GM21367 (cell line): ENCODE data around the gene EGFL7.

Experiments used
- ATAC-seq: cut with Tn5 transposase; IDR thresholded peaks from one replicate; pipeline ENCODE4 v1.9.1; 2021; ENCODE audit not compliant: unreplicated experiment

EGFL7 gene

DNA sequence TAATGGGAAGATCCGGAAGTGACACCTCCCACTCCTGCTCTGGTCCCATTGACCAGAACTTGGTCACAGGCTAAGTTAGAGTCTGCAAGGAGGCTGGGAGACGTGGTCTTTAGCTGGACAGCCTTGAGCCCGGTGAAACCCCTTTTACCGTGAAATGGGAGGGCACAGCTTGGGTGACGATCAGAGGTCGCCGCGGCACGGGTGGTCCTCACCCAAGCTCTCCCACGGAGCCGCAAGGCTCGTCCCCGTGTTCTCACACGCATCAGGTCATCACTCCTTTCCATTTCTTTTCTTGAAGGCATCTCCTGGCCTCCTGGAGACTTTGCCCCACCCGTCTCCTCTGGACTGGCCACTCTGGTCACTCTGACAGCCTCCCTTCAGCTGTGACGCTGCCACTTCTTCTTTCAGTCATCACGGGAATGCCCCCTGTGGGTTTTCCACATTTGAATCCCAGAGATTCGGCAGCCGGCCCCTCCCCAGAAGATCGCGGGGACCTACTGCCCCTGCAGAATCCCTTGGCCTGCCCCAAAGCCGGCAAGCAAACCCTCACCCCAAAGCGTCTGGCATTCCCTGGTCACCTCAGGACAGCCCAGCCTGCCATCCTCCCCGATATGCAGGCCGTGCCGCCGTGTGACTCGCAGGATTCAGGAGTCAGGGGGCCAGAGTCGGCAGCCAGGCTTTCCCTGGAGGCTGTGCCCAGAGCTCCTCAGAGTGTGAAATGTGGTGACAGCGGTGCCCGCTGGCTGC lies 18.9 kb upstream of the EGFL7 start:
- no peak for ATAC-seq

- ATAC-seq = no peak
Observed at GRCh38 chr9:136644343-136644592, 18.4 kb upstream of the EGFL7 start.

- no peak for ATAC-seq
Observed at GRCh38 chr9:136644593-136645351, 17.9 kb upstream of the EGFL7 start.

DNA sequence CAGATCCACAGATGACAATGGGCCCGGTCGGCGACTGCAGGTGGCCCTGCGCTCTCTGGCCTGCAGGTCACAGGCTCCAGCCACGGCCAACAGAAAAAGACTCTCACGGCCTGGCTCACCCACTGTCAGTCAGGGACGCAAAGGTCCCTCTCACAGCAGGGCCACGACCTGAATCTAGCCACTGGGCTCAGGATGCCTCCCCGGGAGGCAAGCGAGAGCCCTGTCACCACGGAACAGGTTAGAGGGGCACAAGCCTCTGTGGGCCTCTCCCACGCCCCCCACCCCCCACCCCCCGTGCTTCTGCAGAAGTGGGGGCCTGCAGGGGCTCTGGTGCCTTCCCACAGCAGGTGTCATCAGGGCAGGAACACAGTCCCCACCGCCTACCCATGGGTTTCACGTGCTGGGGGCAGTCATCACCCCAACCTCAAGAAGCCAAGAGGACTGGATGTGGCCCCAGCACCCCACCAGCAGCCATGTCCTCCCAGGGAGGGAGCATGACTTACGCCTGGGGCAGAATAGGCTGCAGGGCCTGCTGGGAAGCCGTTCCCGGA lies 17.3 kb upstream of the EGFL7 start:
- no peak for ATAC-seq

- no peak for ATAC-seq
Observed at GRCh38 chr9:136645903-136646754, 16.6 kb upstream of the EGFL7 start.

DNA sequence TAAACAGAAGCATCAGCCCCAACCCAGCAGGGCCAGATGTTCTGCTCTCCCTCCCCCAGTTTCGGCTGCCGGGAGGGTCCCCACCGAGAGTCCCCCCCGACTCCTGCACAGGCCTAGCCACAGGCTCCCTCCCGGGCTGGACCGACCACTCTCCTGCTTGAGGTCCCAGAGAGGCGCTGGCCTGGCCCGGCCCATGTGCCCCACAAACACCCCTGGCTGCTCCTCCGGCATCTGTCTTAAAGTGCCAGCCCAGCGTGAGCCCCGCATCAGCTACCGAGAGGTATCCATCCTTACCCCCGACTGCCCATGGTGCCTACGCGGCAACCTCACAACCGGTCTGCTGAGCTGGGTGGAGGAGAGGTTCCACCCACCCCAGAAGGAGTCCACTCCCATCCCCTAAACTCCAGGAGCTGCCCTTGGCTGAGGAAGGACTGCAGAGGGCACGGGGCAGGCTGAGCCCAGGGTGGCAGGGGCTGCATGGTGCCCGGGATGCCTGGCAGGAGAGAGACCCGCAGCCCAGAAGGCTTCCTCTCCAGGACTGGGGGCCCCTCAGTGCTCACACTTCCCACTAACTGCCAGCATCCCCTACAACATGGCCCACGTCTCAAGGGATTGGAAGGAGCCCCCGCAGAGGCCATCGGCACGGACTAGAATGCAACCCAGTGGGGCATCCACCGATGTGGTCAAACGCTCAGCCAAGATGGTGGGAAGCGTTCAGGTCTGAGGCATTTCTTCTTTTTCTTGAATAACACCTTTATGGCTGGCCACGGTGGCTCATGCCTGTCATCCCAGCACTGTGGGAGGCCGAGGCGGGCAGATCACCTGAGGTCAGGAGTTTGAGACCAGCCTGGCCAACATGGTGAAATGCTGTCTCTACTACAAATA lies 15.6 kb upstream of the EGFL7 start:
- ATAC-seq = no peak

DNA sequence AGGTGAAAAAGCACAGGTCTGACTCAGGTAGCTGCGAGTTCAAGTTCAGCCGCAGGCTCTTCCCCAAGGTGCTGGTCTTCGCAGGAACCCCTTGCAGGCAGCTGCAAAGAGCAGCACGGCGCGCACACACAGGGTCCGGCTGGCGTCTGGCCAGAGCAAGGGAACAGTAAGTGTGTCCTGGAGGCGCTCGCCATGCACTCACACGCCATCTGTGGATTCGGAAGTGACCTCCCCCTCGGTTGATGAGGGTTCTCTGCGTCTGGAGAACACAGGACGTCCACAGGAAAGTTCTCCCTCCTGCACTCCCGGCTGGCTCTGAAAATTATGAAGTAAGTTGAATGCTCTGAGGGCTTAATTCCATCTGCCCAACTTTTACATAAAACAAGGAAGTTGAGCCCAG lies 14.0 kb upstream of the EGFL7 start:
- ATAC-seq = no peak

DNA sequence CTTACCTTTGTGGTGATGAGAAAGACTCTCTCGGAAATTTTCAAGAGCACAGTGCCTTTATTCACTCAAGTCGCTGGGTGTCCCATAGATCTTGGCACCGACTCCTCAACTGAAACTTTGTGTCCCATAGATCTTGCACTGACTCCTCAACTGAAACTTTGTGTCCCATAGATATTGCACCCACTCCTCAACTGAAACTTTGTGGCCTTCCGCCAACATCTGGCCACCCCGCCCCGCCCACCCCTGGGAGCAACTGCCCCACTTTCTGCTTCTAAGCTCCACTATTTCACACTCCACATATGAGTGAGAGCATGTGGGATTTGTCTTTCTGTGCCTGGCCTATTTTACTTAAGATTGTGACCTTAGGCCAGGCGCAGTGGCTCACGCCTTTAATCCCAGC lies 12.7 kb upstream of the EGFL7 start:
- ATAC-seq = no peak

DNA sequence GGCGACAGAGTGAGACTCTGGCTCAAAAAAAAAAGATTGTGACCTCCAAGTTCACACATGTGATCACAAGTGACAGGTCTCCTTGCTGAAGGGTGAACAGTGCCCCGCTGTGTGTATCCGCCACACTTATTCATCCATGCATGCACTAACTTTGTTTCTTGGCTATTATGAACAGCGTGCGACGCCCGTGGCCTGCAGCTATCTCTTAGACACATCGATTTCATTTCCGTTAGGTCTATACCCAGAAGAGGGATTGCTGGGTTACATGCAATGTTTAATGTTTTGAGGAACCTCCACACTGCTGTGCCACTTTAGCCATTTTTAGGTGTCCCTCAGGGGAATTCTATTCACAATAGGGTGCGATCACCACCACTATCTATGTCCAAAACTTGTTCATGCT lies 12.1 kb upstream of the EGFL7 start:
- no peak for ATAC-seq

GRCh38 chr9:136651860-136652259 lies 10.9 kb upstream of the EGFL7 start:
- no peak for ATAC-seq

DNA sequence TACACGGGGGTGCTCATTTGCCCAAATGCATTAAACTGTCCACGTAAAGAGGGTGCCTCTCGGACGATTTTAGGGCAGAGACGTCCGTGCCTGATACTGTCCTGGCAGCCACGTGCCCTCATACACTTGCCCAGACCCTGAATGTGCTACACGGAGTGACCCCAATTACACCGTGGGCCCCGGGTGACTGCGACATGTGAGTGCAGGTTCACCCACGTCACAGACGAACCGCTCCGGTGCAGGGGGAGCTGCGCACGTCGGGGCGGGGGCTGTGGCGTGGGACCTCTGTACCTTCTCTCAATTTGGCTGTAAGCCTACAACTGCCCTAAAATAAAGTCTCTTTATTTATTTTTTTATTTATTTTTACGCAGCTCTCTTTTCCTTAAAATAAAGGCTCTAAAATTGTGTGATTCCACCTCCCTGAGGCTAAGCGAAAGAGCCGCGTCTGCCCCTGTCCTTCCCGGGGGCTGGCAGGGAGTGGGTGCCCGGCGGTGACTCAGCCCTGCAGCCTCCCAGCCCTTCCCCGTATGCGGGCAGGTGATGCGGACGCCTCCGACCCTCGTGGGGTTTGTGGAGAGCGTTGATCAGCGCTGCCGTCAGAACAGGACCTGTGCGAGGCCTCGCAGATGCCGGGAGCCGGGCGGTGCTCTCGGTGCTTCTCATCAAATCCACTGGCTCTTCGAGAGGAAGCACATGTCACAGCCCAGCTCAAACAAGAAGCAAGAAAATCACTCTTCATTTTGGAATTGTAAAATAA lies 9.2 kb upstream of the EGFL7 start:
- no peak for ATAC-seq

DNA sequence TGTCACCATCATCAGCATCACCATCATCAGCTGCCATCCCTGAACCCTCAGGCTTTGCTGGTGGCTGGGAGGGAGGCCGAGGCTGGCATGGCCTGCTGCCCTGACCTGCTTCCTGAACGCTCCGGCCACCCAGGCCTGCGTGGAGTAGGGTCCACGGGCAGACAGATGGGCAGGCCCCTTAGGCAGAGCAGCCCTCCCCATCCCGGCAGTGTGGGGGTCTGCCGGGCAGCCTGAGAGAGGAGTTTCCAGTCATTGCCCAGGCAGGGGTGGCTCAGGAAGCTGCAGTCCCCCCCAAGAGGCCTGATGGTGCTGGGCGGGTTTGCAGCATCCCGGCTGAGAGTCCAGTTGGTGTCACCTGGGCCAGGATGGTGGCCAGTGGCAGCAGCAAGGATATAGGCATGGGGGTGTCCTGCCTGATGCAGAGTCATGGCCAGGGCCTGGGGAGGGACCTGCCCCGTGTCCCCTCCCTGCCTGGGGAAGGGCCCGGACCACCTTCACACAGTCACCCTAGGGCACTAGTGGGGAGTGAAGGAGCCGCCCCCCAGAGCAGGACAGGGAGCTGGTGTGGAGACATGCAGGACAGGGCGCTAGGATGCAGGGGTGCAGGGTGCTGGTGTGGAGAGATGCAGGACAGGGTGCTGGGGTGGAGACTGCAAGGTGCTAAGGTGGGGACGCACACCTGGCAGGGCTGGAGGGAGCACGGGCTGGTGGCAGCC lies 7.7 kb upstream of the EGFL7 start:
- no peak for ATAC-seq

DNA sequence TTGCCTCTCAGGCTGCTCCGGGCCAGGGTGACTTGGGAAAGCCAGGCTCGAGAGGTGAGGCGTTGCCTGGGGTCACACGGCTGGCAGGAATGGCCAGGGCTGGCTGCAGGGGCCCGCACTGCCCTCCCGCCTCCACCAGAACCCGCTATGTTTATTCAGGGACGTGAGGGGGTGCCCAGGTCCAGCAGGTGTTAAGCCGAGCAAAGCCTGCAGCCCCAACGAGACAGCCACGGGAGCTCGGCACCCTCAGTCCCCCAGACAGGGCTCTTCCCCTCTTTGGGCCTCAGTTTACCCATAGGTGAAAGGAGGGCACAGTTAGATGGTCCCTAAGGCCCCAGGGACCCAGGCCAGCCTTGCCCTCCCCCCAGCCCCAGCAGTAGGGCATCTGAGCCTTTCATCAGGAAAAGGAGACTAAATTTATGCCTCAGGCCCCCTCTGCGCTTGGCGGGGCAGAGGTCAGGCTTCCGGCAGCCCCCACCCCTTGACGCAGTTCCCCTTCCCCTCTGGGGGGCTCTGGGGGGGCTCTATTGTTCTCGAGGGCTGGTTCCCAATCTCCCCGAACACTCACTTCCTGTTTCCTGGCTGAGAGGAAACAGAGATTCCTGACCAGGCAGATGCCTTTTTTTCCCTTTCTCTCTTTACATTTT lies 7.1 kb upstream of the EGFL7 start:
- ATAC-seq = no peak

DNA sequence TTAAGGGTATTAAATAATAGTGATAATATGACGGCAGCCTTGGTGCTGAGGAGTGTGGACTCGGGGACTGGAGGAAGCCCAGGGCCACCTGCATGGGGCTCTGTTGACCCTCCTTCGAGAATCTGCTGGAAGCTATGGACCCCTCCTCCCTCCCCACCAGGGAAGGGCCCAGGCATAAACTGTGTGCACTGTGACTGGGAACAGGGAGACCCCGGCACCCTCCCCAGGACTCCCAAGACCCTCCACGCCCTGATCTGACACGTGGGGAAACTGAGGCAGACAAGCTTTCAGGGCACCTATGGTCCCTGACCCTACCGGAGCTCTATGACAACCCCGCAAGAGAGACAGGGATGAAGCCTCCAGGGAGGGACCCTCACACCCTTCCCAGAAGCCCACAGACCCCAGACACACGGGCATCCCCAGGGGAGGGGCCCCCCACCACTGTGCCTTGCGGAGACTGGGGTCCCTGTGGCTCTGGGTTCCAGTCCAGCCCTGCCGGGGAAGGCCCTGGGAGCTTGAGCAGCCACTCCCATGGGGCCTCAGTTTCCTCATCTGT lies 6.5 kb upstream of the EGFL7 start:
- no peak for ATAC-seq

DNA sequence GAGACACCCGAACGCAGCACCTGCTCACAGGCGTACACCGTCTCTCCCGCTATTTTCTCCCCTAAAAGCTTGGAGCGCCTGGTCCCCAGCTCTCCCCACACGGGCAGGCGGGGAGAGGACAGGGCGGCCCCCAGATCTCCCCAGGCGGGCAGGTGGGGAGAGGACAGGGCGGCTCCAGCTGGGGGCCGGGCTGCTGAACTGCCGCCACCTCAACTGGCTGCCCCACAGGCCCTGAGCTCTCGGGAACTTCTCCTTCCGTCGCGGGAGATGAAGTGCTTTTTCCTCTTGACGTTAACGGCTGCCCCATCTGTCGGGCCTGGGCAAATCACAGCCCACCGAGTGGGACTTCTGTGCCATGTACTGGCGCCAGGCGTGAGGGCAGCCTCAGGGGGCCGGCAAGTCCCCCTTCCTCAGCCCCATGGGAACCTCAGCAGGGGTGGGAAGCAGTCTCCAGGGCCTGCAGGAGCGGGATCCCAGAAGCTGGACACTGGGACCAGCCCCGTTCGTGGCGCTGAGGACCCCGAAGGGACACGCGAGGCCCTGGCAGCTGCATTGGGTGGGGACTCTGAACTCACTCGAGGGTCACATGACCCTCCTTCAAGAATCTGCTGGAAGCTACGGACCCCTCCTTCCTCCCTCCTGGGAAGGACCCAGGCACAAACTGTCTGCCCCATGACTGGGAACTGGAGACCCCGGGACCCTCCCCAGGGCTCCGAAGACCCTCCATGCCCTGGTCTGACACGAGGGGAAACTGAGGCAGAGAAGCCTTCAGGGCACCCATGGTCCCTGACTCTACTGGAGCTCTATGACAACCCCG lies 5.7 kb upstream of the EGFL7 start:
- ATAC-seq = no peak

DNA sequence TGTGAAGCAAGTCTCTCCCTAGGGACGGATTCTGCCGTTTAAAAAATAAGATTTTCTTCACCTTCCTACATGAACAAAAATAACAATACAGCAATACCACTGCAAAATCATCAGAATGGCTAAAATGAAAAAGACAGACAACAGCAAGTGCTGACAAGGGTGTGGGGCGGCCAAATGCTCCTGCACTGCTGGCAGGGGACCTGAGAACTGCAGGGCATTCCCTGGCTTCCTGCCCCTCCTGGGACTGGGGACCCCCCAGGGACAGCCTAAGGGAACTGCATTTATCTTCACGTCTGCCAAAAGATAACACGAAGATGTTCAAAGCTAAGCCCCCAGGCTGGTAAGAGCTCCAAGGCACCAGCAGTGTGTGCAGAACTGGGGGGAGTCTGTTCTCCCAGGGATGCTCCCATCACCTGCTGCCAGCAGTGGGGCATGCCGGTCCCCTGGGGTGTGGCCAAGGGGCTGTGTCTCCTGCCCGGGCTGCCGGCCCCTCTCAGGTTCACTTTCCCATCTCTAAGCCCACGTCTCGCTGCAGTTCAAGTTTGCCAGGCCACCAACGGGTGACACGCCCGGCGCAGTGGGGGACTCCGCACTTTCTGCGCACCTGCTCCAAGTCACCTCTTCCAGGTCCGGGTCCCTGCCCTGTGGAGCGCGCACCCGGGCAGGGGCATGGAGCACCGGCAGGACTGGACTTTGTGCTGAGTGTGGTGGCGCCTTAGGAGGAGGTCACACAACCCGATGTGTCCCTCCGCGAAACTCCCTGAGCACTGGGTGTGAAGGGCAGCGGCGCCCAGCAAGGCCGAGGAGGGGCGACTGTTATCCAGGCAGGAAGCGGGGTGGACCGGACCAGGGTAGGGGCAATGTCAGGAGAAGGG lies 4.5 kb upstream of the EGFL7 start:
- no peak for ATAC-seq
